Non-pigmented ciliary epithelial cell (primary cell): ENCODE data around the gene ZFPM1.
"Not testable (repeated sequence)": the region's sequence is repeated elsewhere in the genome, so short reads cannot be mapped to it uniquely, and the experiment has no call there.

Source experiments
- DNase-seq: peaks from one replicate; pipeline ENCODE4 v3.0.0-alpha.2; 2010; ENCODE audit warnings: low read depth

The ZFPM1 gene

DNA sequence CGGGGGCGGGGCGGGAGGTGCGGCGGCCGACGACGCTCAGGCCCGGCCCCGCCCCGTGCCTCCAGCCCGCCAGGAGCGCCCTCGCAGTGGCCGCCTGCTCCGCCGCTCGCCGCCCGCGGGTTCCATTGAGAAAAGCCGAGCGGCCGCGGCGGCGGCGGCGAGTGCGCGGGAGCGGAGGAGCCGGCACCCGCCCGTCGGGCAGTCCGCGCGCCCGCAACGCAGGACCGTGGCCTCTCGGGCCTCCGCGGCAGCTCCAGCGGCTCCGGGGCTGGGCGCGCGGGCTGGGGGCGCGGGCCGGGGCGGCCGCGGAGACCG lies at the start of gene ZFPM1:
ZFPM1 (plus strand) TSS at position 64 of the 315 bp plus-strand sequence. CDS start 359 bp downstream, outside the sequence.
- DNase-seq: no peak

DNA sequence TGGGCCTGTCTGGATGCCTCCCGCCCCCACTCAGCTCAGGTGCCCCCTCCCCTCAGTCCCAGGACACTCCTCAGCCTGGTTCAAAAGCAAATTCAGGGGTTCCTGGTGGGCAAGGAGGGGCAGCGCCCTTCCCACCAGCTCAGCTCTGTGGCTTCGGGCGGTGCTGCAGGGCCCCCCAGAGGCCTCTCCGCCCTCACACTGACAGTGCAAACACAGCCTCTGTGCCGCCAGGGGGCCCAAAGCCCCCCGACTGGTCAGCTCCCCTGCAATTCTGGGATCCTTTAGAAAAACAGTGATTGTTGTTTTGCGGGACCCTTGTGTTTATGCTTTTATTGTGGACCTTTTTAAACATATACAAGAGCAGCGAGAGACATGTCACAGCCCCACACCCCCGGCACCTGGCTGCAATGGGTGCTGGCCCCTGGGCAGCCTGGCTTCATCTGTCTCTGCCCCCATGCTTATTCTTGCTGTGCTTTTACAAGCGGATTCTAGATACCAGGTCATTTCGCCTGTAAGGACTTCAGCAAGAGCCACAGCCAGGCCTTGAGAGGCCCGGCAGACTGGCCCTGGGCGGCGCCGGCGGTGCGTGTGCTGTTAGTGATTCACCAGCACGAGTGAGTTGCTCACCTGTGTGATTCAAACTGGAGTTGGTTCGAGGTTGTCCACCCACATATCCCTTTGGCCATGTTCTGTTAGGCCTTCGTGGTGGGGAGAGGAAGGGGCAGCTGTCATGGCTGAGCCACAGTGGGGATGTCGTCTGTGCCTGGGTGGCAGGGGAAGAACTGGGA lies 49.1 kb upstream of the ZFPM1 start:
- no peak for DNase-seq

DNA sequence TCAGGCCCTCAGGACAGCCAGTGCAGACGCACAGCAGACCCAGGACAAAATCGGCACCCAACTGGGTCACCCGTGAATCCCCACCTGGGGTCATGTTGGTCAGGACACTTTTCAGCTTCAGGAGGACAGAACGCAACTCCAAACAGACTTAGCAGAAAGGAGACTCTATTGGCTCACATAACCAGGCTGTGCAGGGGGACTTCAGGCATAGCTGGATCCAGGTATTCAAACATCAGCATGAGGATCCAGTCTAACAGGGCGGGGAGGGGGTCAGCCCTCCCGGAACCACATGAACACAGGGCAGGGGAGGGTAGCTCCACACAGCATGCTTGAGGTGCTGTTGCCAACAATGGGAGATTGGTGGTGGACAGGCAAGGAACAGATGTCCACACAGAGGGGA lies 48.3 kb upstream of the ZFPM1 start:
- no peak for DNase-seq

DNA sequence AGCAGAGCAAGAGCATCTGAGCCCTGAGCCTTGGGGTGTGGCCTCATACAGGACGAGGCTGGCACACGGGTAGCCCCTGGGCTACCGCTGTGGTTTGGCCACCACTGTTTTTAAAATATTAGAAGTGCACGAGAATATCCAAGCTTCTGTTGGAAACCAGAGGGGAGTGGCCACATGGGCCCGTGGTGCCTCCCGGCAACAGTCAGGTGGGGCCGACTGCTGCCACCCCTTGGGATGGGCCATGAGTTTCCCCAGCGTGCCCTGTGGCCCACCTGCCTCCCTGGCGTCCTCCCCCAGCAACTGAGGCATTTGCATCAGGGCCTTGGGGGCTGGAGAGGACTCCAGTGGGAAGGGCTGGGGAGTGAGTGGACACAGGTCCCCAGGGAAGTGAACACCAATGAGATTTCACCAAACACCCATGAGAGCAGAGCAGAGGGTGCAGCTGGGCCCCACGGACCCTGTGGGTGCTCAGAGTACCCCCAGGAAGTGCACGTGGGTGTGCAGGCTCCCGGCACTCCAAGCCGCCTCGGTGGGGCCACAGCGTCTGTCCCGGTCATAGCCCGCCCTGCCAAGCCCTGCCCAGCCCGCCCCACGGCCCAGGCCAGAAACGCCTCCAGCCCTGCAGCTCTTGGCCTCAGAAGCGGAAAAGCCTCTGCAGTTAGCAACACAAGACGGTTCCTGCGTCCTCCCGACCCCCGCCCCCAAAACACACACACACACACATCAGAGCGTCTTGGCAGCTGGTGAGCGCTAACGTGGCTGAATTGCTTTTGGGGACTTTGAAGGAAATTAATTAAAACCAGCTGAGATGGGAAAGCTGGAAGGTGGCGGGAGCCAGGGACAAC lies 47.6 kb upstream of the ZFPM1 start:
- DNase-seq: no peak

DNA sequence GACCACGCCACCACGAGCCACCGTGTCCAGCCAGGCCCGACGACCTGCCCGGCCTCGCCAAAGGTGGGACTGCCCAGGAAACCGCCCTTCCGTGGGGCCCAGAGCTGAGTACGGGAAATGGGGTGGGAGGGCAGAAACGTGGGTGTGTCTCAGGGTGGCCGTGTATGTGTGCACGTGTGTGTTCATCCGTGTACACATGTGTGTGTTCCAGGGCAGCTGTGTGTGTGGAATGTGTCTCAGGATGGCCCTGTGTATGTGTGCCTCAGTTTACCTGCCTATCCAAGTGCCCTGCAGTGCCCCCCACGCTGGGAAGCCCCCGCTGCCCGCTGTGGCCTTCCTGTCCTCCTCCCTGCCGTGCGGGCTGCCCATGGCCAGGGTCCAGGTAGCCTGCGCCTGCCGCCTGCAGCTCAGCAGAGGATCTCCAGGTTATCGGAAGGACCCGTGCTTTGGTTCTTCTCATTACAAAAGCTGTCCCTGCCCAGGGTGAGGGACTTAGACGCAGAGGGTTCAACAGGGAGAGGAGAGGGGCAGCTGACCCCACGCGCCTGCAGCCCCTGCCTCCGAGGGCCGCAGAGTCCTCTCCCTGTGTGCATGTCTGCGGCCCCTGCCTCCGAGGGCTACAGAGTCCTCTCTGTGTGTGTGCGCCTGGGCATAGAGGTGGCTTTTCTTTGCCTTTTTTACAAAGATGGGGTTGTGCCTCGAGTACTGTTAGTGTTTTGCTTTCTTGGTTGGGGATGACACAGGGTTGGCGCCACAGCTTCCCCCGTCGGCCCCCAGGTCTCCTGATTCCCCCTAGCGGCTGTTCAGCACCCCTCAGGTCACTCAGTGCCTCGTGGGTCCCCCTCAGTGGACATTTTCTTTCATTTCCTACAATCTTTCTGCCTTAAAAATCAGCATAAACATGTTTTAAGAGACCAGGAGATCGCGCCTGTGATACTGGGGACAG lies 46.7 kb upstream of the ZFPM1 start:
- DNase-seq: no peak

DNA sequence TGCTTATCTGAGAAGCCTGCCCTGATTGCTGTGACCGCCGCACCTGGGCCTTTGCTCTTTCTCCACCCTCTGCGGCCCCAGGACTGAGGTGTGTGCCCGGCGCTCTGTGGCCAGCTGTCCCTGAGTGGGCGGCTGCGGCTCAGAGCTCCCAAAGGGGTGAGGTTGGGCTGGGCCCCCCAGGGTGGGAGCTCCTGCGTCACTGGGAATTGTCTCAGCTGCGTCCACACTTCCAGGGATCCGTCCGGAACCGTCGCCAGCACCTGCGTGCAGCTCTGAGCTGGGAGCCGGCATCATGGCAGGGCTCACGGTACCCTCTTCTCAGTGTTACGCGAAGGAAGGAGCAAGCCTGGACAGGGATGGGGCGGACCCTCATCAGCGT lies 46.0 kb upstream of the ZFPM1 start:
- no peak for DNase-seq

DNA sequence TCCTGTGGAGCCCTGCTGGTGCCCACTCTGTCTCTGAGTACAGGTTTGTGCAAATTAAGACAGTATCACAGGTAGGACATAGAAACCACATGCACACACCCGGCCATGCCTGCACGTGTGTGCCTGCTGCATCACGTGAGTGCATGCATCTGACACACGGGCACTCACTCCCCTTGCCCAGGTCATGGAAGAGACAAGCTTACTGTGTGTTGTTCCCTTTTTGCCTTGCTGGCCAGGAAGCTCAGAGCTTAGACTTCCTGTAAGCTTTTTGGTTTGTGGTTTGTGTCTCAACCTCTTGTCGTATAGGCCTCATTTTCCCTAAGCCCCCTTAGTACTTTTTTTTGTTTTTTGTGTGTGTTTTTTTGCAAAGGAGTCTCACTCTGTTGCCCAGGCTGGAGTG lies 45.3 kb upstream of the ZFPM1 start:
- DNase-seq: no peak

DNA sequence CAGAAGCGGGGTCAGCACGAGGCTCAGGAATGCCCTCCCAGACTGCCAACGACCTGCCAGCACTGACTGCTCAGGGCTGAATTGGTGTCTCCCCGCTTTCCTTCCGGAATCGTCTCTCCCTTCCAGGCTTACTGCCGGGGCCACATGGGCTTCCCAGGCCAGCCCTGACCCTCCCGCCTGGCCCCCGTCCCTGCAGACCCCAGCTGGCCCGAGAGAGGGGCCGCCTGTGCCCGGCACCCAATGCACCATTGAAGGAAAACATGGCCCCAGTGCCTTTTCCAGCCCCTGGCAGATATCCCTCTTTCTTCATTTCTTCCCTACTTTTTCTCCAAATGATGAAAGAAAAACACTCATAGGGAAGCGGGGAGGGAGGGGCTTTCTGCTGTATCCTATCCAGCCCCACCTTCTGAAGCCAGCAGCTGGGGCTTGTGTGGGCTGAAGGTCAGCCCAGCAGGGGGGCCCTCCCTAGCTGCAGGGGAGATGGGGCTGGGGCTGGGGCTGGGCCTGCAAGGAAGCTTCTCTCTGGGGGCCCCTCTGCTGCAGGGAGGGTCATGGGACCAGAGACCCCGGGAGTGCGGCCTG lies 44.4 kb upstream of the ZFPM1 start:
- no peak for DNase-seq

DNA sequence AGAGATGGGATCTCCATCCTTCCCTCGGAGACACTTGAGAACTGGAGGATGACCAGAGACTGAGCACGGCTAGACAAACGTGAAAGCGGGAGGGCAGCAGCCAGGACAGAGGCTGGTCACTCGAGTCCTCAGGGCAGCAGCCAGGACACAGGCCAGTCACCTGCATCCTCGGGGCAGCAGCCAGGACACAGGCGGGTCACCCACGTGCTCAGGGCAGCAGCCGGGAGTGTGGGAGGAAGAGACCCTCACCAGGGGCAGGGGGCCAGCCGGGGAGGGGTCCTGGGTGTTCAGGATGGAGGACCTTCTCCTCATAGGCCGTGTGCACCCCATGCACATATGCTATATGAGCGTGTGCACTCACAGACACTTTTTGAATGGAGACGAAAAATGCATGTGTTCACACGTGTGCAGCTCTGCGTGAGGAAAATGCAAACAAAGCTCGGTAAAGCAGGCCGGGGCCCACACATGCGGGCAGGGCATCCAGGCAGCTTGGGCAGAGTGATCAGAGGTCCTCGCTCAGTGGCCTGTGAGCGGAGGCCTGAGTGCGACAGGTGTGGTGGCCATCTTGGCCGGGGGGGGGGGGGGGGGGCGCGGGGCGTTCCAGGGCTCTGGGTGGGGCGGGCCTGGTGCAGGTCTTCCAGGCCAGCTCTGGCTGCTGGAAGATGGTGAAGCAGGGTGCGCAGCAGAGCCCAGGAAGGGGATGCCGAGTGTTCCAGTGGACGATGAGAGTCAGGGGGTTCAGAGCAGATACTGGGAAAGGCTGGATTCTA lies 43.6 kb upstream of the ZFPM1 start:
- no peak for DNase-seq

DNA sequence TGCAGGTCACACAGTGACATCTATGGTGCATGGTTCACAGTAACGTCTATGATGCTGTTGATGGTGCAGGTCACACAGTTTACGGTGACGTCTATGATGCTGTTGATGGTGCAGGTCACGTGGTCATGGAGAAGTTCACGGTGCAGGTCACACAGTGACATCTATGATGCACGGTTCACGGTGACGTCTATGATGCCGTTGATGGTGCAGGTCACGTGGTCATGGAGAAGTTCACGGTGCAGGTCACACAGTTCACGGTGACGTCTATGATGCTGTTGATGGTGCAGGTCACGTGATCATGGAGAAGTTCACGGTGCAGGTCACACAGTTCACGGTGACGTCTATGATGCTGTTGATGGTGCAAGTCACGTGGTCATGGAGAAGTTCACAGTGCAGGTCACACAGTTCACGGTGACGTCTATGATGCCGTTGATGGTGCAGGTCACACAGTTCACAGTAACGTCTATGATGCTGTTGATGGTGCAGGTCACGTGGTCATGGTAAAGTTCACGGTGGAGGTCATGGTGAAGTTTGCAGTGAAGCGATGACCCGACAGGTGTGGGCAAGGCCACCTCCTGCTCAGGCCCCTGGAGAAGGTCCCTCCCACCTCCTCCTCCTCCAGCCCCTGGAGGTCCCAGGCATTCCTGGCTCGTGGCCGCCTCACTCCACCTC lies 42.6 kb upstream of the ZFPM1 start:
- DNase-seq: not testable (repeated sequence)

DNA sequence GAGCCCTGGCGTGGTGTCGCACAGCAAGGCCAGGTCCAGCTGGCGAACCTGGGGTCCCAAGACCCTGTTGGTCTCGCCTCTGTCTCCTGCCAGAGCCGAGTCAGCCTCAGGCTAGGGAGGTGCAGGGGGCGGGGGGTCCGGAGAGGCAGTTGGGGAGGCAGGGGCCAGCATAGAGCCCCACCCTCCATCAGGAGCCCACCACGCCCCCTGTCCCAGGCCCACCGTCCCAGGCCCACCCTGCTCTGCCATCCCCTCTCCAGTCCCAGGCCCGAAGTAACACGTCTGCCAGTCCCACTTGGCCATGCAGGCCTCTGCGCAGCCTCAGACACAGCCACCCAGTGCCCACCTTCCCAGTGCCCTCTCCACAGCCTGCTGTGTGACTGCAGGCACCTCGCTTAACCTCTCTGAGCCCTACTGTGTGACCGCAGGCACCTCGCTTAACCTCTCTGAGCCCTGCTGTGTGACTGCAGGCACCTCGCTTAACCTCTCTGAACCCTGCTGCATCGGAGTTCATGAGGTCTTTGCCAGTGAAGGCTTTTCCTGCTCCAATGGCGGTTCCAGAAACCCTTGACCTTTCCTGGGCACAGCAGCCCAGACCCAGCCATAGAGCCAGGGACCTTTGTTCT lies 41.0 kb upstream of the ZFPM1 start:
- DNase-seq: no peak

DNA sequence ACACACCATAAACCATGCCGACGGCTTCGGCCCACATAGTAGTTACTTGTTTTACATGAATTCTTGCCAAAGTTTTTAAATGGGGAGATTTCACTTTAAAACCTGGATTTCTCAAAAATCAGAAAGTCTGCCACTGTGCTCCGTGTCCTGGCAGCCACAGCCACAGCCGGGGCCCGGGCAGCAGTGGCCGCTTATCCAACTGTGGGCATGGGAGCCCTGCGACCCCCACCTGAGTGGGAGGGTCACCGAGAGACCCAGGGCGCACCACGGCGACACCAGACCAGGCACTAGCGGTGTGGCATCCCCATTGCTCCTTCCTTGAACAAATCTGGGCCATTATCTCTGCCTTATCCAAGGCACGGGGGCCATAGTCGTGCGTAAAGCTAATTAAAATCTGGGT lies 40.3 kb upstream of the ZFPM1 start:
- DNase-seq: no peak

DNA sequence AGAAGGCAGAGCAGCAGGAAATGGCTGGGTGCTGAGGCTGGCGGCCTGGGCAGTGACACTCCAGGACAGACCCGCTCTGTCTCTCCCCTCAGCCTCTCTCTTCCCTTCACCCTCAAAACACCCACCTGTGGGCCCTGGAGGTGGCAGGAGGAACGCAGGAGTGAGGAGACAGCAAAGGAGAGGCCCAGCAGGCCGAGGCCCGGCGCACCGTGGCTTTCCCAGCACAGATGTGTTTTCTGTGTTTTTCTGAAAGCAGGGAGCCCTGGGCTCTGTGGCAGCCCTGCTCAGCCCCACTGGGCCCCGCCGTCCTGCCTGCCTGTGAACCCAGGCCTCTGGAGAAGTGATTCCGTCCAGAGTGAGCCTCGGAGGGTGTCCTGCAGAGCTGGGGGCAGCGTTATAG lies 39.8 kb upstream of the ZFPM1 start:
- DNase-seq: no peak

DNA sequence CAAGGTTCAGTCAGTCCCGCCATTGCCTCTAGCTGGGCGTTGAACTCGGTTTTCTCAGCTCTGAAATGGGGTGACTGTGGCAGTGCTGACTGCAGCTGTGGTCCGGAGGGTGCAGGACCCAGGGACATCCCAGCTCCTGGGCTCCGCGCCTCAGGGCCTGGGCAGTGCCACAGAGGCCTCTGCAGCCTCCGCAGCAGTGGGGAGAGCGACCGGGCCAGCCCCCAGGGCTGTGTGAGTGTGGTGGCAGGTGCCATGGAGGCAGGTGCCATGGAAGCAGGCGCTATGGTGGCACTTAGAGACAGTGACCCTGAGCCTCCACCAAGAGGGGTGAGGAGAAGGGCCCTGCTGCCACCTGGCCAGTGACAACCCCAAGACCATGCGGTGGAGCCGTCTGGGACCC lies 39.4 kb upstream of the ZFPM1 start:
- no peak for DNase-seq

DNA sequence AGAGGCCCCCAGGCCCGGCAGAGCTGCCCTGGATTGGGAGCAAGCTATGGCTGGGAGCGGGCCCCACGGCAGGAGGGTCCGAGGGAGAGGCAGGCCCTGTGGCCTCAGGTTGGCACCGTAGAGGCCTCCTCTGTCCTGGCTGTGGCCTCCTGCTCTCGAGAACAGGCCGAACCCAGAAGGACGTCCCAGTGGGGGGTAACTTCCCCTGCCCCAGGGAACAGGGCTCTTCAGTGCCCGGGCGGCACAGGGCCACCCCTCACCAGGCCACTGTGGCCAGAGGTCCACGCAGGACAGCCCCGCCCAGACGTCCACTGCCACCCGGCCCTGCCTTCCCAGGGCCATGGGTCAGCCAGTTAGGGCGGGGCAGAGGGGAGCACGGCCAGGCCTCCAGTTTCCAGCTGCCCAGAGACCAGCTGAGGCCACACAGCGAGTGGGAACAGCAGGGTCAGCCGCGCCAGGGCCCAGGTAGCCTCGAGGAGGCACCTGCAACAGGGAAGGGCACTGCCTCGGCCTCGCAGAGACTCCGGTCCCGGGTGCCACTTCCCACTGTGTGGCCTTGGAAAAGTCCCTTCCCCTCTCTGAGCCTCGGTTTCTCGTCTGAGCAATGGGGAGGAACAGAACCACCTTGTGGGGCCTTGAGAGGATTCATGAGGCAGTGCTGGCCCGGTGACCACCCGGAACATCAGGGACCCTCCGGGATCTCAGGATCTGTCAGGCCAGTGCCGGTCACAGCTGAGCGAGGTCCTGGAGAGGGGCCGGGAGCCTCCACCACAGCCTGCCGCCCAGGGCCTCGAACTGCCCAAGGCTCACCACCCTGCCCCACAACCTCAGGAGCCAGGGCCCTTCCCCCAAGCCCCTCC lies 38.3 kb upstream of the ZFPM1 start:
- no peak for DNase-seq

DNA sequence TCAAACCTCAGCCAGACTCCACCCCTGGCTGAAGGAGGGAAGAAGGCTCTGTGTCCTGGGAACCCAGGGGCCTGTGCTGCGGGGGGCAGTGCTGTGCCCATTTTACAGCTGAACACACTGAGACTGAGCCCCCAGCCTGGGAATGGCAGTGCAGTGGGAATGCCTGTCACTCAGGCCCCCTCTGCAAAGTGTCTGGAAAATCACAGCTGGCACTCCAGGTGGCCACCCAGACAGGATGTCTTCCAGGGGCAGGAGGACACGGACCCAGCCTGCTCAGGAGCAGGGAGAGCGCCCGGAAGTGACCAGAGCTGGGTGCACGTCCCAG lies 37.7 kb upstream of the ZFPM1 start:
- DNase-seq: no peak

DNA sequence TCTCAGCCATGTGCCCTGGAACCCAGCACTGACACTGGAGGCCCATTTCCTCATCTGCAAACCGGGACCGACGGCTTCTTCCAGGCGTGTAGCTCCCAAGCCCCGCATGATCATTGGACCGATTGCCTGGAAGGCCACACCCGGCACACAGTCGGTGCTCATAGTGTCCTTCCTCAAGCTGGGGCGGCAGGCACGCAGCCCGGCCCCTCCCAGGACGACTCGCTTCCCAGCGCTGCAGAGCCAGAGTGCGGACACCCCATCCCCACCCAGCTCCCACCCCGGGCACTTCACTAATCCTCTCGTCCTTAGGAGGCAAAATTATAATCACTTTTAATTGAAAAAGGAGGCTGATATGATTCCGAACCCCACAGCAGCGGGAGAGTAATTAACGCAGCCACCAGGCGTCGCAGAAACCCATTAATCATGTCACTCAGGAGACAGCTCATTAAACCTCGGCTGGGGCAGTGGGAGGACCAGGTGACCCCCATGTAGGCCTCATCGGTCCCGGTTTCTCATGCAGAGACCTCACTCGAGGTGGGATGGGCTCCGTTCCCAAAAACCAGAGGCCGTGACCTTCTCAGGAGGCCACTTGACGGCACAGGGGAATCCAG lies 37.3 kb upstream of the ZFPM1 start:
- no peak for DNase-seq

DNA sequence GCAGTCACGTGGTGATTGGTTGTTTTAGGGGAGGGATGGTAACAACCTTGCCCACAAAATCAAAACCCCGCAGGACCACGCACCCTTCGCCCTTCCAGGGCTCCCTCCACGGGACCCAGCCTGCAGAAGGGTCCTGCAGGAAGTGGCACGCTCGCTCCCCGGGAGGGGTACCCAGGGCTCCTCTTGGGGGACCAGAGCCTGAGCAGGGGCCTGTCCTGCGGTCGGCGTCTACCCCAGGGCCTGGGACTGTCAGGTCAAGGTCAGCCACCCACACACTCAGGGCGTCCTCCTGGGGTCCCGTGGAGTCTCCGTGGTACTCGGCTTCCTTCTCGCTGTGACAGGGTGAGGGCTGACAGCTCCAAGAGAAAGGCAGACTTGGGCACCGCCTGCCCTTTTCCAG lies 36.4 kb upstream of the ZFPM1 start:
- DNase-seq: no peak
